Endothelial cell of umbilical vein (primary cell): Measurements from ENCODE around the gene RNF213.

Experiments used
- CTCF ChIP-seq, 2 donors: IDR thresholded peaks; 1 replicate in 1 of 2; 2 replicates in 1 of 2; pipeline ENCODE4 v1.5.1; 2011; ENCODE audit warnings: low read length in 2 of 2, mild to moderate bottlenecking in 2 of 2, moderate library complexity in 2 of 2, control low read depth in 1 of 2, inconsistent platforms in 1 of 2, low read depth in 1 of 2; ENCODE audit not compliant: insufficient read depth in 1 of 2; ENCODE audit errors: extremely low read depth in 1 of 2
- EZH2 ChIP-seq: IDR thresholded peaks from 2 replicates; pipeline ENCODE4 v1.6.1; 2012; ENCODE audit warnings: borderline replicate concordance, low read depth, mild to moderate bottlenecking, moderate library complexity, low read length, inconsistent platforms; ENCODE audit not compliant: severe bottlenecking
- MAX ChIP-seq: IDR thresholded peaks from 2 replicates; pipeline ENCODE4 v1.6.1; 2011; ENCODE audit not compliant: insufficient read depth, insufficient read length
- POLR2A ChIP-seq: IDR thresholded peaks from 2 replicates; pipeline ENCODE4 v1.6.1; 2012; ENCODE audit warnings: low read depth, mild to moderate bottlenecking, control low read depth, low read length

- TF ChIP-seq EZH2 (no peak), POLR2A (no peak), CTCF (IDR thresholded peaks at IDR 0.05; ENCODE audit: extremely low read depth in 1 of 2, insufficient read depth in 1 of 2, low read depth in 1 of 2, low read length in 2 of 2) (no peak), MAX (no peak)
Observed at GRCh38 chr17:80244871-80245509, 15.7 kb upstream of the RNF213 start.
